HepG2 (cell line): ENCODE measurements around the gene CALM1.

Experiments used
- BCL3 ChIP-seq: sonication (generic); formaldehyde crosslinking; IDR thresholded peaks from 2 replicates; pipeline ENCODE4 v1.5.1; 2020; ENCODE audit warnings: mild to moderate bottlenecking, missing genetic modification reagents, moderate library complexity
- MTA1 ChIP-seq: sonication (generic); formaldehyde crosslinking; IDR thresholded peaks from 2 replicates; pipeline ENCODE4 v1.4.0; 2020; ENCODE audit warnings: missing genetic modification reagents, mild to moderate bottlenecking, borderline replicate concordance
- MYNN ChIP-seq: sonication (generic); formaldehyde crosslinking; IDR thresholded peaks from 2 replicates; pipeline ENCODE4 v1.4.0; 2020; ENCODE audit warnings: mild to moderate bottlenecking, low read depth, missing genetic modification reagents
- RNF2 ChIP-seq: fragments of 450-650 bp; conservative IDR thresholded peaks from 2 replicates; pipeline ENCODE4 v1.6.1; 2016; ENCODE audit warnings: low read depth
- ZBTB21 ChIP-seq: sonication (generic); formaldehyde crosslinking; IDR thresholded peaks from 2 replicates; pipeline ENCODE4 v1.4.0; 2020; ENCODE audit warnings: missing genetic modification reagents
- ZNF263 ChIP-seq: sonication (generic); formaldehyde crosslinking; IDR thresholded peaks from 2 replicates; pipeline ENCODE4 v1.4.0; 2020; ENCODE audit warnings: missing genetic modification reagents

GRCh38 chr14:90412058-90412457 lies 15.2 kb downstream of the CALM1 start:
- TF ChIP-seq BCL3 (CRISPR knock-in tag) (no peak), ZNF263 (CRISPR knock-in tag) (no peak), MYNN (CRISPR knock-in tag) (no peak), MTA1 (CRISPR knock-in tag) (no peak), RNF2 (no peak), ZBTB21 (no peak)
